Stimulated activated CD4-positive, alpha-beta T cell treated with anti-CD3 and anti-CD28 coated beads, TNF-alpha, amount 100 ng/mL, for 24 hours (primary cell): Measurements from ENCODE around the gene BACH2.

Experiments
- DNase-seq, 3 experiments: peaks; one replicate each; pipeline ENCODE4 v3.0.0-alpha.2; 2020; ENCODE audit warnings: low read depth in 3 of 3

The BACH2 gene

GRCh38 chr6:89942601-89943000, 354.0 kb downstream of the BACH2 start:
- DNase-seq, result no peak

GRCh38 chr6:89941763-89942497, 354.7 kb downstream of the BACH2 start:
- no peak for DNase-seq

DNA sequence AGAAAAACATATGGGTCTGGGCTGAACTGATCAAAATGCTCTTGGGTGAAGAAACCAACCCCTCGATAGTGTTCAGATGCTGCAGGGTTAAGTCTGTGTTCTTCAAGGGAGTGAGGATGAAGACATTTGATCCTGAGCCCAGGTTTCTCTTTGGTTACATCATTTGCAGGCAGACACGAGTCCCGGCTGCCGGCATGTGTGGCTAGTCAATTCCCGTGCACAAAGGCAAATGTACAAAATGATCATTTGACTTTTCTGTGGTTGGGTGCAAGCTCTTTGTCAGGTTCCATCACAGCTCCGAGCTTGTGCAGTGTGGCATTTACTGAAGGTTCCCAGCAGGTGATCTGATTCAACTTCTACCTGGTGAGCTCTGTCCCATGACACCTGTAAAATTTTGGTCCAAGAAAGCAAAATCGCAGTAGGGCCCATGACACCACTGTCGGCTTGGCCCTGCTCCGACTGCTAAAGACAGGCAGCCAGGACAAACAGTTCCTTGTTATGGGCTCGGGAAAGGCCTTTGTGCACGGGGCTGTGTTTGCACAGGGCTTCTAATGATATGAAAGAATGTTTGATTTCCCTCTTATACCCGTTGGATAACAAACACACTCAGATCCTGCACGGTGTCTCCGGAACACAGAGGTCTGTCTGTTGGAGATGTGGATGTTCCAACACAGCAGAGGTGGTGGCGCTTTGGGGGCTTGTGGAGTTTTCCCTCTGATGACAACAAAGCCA, 355.4 kb downstream of the BACH2 start:
- DNase-seq, result no peak

- DNase-seq, result peak; percentile 27 to 52 (median 51)
These were observed 356.2 kb downstream of the BACH2 start for GRCh38 chr6:89940225-89941027.

DNA sequence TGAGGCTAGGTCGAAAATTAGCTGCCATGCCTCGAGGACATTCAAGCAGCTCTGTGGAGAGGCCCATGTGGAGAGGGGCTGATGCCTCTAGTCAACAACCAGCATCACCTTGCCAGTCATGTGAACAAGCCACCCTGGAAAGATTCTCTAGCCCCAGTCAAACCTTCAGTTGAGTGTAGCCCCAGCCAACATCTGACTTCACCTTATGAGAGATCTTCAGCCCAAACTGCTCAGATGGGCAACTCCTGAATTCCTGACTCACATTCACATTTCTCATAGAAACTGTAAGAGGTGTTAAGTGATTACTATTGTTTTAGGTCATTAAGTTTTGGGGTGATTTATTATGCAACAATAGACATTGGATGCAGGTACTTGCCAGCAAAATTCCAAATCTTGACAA, 357.5 kb downstream of the BACH2 start:
- no peak for DNase-seq

- no peak for DNase-seq
These were observed 358.6 kb downstream of the BACH2 start for GRCh38 chr6:89938014-89938413.

GRCh38 chr6:89936177-89936576, 360.5 kb downstream of the BACH2 start:
- no peak for DNase-seq

GRCh38 chr6:89934685-89935366, 361.8 kb downstream of the BACH2 start:
- DNase-seq, result no peak

- DNase-seq, result no peak
These were observed 364.3 kb downstream of the BACH2 start for GRCh38 chr6:89932245-89932802.

DNA sequence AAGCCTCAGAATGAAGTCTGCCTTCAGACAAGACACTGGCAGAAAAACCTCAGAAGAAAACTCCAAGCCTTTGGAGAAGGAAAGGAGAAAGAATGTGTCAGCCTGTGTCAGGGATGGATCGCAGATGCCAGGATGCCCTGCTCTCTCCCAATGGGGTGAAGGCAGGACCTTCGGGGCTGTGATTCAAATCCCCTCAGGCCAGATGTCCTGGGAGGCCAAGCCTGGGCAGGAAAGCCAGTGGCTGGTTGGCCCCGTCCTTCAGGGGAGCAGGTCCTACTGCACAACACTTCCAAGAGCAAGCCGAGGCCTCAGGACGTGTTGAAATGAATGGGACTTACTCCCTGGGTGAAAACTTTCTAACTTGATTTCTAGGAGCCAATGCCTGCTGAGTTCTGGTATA, 365.9 kb downstream of the BACH2 start:
- no peak for DNase-seq

DNA sequence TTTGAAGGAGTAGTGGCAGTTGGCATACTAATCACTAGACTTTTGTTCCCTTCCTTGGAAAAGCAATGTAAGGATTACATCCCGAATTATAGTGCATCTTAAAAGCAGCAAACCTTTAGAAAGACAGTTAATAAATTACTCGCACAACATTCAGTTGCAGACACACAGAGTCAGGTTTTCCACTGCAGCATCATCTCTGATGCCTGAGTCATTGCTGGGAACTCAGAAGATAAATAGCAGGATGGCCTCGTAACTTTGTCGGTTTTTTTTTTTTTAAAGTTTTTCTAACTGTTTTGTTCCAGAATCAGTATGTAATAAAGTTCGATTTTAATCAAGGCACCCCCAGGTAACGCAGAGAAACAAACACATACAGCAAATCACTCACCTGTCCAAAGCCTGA, 368.0 kb downstream of the BACH2 start:
- DNase-seq, result peak in 1 of 3 experiments; percentile 18

DNA sequence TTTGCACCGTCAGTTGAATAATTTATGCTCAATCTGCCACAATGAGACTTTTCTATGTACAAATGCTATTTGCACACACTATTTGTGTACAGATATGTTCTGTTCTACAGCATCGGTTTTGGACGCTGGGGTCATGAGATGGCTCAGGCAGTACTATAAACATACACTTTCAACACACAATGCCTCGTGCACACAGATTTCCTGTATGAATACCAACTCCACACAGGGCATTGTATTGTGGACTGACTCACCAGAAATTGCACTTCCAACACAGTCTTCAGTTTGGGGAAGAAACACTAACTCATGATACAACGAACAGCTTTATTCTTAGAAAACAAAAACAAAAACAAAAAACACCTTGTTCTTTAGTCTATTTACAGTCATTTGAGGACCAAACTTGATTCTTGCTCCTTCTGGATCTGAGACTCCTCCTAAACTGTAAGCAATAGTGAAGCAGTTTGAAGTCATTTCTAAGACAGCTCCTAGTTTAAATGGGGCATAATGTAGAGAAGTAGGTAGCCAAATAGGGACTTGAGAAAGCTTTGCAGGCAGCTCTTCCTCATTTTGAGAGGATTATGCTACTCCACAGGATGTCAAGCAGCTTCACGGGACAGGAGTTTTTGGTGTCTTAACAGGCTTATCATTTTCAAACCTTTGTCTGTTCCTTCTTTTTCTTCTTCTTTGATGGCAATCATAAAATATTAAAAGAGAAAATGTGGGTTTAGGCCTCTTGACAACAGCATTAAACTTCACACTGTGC, 368.7 kb downstream of the BACH2 start:
- DNase-seq, result no peak

DNA sequence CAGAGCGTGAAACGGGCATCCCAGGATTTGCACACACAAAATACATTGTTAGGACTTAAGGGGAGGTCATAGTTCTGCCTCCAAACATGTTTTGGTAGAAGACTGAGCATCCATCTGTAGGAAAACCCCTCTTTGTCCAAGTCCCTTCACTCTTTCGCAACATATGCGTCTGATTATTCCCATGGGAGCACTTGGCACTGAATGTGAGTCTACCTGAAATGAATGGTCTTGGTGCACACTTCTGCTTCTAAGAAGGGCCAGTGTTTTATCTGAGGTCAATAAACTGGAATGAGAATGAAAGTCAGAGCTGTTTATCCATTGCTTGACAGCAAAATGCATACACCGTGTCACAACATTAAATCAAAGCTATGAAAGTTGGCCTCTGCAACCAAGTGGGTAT, 369.4 kb downstream of the BACH2 start:
- DNase-seq, result no peak

GRCh38 chr6:89925826-89926225, 370.8 kb downstream of the BACH2 start:
- no peak for DNase-seq

GRCh38 chr6:89924231-89924630, 372.4 kb downstream of the BACH2 start:
- DNase-seq, result no peak

DNA sequence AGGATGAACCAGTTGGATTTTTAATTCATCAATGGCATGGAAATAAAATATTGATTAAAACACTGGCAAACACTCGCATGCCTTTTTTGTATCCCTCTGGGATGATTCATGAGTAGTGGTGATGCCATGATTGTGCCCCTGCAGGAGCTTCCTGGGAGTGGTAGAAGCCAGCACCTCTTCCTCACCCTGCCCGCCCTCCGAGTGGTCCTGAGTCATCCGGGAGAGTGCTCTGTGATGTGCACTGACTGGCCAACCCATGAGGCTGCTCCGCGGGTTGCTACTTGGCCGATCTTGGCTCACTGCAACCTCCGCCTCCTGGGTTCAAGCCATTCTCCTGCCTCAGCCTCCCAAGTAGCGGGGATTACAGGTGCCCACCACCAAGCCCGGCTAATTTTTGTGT, 375.0 kb downstream of the BACH2 start:
- no peak for DNase-seq

- DNase-seq, result no peak
These were observed 375.4 kb downstream of the BACH2 start for GRCh38 chr6:89921197-89921596.

GRCh38 chr6:89917801-89918366, 378.8 kb downstream of the BACH2 start:
- DNase-seq, result no peak

DNA sequence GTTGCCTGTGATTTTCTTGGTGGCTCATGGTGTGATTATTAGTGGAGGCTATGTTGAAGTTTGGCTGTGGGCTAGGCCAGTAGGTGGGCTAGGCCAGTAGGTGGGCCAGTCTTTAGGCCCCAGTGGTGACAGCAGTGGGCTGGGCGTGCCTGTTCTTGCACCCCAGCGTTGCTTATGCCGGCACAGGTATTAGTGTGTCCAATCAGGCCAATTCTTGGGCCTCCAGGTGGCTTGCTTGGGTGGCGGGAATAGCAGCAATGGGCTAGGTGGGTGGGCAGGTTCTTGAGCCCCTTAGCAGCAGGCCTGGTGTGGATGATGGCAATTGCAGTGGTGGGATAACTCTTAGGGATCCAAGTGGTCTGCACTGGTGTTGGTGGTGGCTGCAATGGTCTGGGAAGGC, 379.4 kb downstream of the BACH2 start:
- DNase-seq, result no peak

DNA sequence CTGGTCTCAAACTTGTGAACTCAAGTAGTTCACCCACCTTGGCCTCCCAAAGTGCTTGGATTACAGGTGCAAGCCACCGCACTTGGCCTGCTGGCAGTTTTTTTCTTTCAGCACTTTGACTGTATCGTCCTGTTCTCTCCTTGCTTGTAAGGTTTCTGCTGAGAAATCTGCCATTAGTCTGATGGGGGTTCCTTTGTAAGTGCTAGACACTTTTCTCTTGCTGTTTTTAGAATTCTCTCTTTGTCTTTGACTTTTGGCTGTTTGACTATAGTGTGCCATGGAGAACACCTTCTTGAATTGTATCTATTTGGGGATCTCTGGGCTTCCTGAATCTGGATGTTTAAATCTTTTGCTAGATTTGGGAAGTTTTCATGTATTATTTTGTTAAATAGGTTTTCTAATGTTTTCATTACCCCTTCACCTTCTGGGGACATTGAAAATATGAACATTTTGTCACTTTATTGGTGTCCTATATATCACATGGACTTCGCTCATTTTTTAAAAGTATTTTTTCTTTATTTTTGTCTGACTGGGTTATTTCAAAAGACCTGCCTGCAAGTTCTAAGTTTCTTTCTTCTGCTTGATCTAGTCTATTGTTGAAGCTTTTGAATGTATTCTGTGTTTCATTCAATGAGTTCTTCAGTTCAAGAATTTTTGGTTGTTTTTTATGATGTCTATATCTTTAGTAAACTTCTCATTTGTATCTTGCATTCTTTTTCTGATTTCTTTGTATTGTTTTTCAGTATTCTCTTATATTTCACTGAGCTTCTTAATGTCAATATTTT, 380.3 kb downstream of the BACH2 start:
- no peak for DNase-seq
